Measurements from ENCODE around the gene NOL3.

NOL3 gene

GRCh38 chr16:67155295-67156142 lies 14.8 kb upstream of the NOL3 start:
- DNase-seq: peak; percentile 71 to 86

DNA sequence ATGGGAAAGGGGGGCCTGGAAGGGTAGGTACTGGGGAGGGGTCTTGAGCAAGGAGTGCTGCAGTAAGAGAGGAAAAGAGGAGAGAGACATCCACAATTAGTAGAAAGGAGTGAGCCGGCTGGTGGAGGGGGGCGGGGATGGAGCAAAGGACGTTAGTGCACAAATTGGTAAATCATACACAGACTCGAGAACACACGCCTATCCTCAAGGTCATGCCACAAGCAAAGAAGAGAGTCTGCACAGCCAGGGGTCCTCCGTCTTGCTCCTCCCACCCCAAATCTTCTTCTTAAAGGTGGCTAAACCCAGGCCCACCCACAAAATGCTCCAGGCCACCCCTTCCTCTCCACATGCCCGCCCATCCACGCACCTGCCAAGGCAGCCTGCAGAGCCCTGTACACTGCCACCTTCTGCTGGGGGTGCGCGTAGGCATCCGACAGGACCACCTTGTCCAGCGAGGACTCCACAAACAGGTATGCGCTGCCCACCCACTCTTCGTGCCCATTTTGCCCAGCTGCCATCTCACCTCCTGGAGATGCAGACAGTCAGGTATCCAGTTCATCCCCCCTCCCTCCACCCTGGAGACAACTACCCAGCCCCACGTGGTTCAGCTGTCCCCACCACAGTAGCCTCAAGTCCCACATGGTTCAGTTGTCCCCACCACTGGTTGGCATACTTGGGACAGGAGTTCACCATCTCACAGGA lies 14.0 kb upstream of the NOL3 start:
- no peak for DNase-seq

- no peak for DNase-seq
Observed at GRCh38 chr16:67157106-67157748, 13.1 kb upstream of the NOL3 start.

DNA sequence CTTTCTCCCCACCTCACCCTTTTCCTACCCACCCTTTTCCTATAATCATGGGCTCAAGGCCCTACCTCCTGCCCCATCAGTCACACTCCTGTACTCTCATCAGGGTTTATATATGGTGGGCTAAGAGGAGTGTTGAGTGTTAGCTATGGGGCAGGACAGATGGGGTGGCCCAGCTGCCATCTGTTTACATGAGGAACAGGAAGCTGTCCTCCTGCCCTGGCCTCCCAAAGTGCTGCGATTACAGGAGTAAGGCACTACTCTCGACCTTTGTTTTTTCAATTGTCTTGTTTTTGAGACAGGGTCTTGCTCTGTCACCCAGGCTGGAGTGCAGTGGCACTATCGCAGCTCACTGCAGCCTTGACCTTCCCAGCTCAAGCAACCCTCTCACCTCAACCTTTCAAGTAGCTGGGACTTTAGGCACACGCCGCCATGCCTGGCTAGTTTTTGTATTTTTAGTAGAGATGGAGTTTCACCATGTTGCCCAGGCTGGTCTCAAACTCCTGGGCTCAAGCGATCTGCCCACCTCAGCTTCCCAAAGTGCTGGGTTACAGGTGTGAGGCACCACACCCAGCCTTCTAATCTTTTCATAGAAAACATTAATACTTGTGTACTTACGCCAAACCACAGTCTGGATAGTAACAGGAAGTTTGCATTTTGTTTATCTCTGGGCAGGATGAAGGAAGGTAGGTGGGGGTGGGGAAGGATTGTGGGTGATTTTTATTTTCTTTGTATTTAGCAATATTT lies 12.3 kb upstream of the NOL3 start:
- peak; percentile 50 to 80 for DNase-seq

GRCh38 chr16:67158637-67159600 lies 11.4 kb upstream of the NOL3 start:
- peak; percentile 93 to 95 for DNase-seq

GRCh38 chr16:67161595-67162058 lies 8.7 kb upstream of the NOL3 start:
- no peak for DNase-seq

DNA sequence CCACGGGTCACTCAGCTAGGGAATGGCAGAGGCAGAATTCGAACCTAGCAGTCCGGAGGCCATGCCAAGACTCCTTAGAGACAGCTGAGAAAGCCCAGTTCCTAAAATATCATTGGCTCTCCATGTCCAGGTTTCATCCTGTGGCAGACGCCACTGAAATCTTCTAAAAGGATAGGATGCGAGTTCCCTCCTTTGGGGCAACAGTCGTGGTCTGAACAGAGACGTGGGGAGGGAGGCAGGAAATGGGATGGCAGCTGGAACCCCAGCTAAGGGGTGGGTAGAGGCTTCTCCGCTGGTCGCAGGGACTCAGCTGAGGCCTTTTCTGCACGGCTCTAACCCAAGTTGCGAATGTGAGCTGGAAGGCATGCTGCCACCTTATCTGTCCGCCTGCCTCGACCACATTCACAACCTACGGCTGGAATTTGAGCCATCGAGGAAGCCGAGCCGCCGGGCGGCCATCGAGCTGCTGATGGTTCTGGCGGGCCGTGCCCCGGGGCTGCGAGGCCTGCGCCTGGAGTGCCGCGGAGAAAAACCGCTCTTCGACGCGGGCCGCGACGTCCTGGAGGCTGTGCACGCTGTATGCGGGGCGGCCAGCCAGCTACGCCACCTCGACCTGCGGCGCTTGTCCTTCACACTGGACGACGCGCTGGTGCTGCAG lies 7.7 kb upstream of the NOL3 start:
- DNase-seq: no peak

GRCh38 chr16:67163164-67163998 lies 7.0 kb upstream of the NOL3 start:
- DNase-seq: peak; percentile 22 to 68

- DNase-seq: no peak
Observed at GRCh38 chr16:67163999-67164558, 6.3 kb upstream of the NOL3 start.

DNA sequence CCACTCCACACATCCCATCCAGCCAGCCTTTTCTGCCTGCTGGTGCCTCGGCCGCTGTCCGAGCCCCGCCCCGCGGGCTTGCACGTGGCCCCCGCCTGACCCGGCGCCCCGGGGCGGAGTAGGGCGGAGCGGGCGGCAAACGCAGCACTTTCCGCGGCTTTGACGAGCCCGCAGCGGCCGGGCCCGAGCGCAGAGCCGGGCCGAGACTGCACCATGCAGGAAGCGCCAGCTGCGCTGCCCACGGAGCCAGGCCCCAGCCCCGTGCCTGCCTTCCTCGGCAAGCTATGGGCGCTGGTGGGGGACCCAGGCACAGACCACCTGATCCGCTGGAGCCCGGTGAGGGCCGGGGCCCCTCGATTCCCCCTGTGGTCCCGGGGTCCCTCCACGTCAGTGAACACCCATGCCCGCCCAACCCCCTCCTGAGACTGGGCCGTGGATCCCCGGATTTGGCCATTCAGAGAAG lies 5.7 kb upstream of the NOL3 start, which contains the start of gene HSF4:
Gene HSF4 (plus strand): TSS at position 147 of the 463 bp plus-strand sequence. CDS start 67 bp downstream, at position 214.
- DNase-seq: peak in 1 of 2 donors; percentile 36

GRCh38 chr16:67165121-67166078 lies 4.9 kb upstream of the NOL3 start:
- no peak for DNase-seq

- no peak for DNase-seq
Observed at GRCh38 chr16:67166110-67166547, 4.2 kb upstream of the NOL3 start.

GRCh38 chr16:67166598-67167168 lies 3.7 kb upstream of the NOL3 start:
- DNase-seq: no peak

GRCh38 chr16:67167588-67167987 lies 2.8 kb upstream of the NOL3 start:
- no peak for DNase-seq

DNA sequence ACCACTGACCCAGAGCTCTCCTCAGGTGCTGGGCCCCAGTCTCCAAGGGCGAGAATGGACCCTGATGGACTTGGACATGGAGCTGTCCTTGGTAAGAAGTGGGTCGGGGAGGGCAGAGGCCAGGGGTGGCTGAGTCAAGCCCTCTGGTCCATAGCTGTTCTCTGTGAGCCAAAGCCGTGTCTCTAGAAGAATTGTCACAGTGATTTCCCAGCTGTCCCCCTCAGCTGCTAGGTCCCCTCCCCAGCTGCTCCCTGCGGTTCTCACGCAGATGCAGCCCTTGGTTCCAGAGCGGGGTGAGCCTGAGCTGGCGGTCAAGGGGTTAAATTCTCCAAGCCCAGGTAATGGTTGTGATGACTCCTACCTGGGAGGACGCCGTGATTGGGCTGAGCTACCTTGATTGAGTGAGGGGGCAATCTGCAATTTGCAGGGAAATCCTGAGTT lies 1.3 kb upstream of the NOL3 start:
- DNase-seq: no peak

- DNase-seq: peak; percentile 23 to 52
Observed at GRCh38 chr16:67169642-67170167, 633 bp upstream of the NOL3 start.

GRCh38 chr16:67170949-67171649 lies 761 bp downstream of the NOL3 start:
- no peak for DNase-seq
